HG02610 (cell line): Measurements from ENCODE around the gene CDC34.
"Not testable (repeated sequence)": the region's sequence is repeated elsewhere in the genome, so short reads cannot be mapped to it uniquely, and the experiment has no call there.

Source experiments
- ATAC-seq: cut with Tn5 transposase; IDR thresholded peaks from one replicate; pipeline ENCODE4 v1.9.1; 2021; ENCODE audit warnings: mild to moderate bottlenecking, moderate library complexity; ENCODE audit not compliant: unreplicated experiment

CDC34 gene

GRCh38 chr19:572743-573518, 41.4 kb downstream of the CDC34 start:
- no peak for ATAC-seq

GRCh38 chr19:573519-573825, 41.9 kb downstream of the CDC34 start:
- ATAC-seq = no peak

GRCh38 chr19:574658-575526, 43.3 kb downstream of the CDC34 start:
- ATAC-seq = no peak

- ATAC-seq = no peak
Observed at GRCh38 chr19:575527-576506, 44.3 kb downstream of the CDC34 start.

GRCh38 chr19:576768-577438, 45.3 kb downstream of the CDC34 start:
- no peak for ATAC-seq

- ATAC-seq = no peak
Observed at GRCh38 chr19:577439-578392, 46.2 kb downstream of the CDC34 start.

- ATAC-seq = no peak
Observed at GRCh38 chr19:579111-579841, 47.7 kb downstream of the CDC34 start.

GRCh38 chr19:579842-580155, 48.2 kb downstream of the CDC34 start:
- no peak for ATAC-seq

GRCh38 chr19:580274-580835, 48.8 kb downstream of the CDC34 start:
- ATAC-seq = no peak

- no peak for ATAC-seq
Observed at GRCh38 chr19:581399-582111, 50.0 kb downstream of the CDC34 start.

GRCh38 chr19:582497-583197, 51.1 kb downstream of the CDC34 start:
- ATAC-seq = no peak

GRCh38 chr19:583198-583967, 51.8 kb downstream of the CDC34 start:
- ATAC-seq = no peak

- ATAC-seq = no peak
Observed at GRCh38 chr19:583968-584239, 52.3 kb downstream of the CDC34 start.

- no peak for ATAC-seq
Observed at GRCh38 chr19:584240-585001, 52.9 kb downstream of the CDC34 start.

- ATAC-seq = not testable (repeated sequence)
Observed at GRCh38 chr19:585146-585545, 53.6 kb downstream of the CDC34 start.

- ATAC-seq = no peak
Observed at GRCh38 chr19:585551-586110, 54.1 kb downstream of the CDC34 start.
